ENCODE results near the gene AKT3.

The AKT3 gene

GRCh38 chr1:243495442-243496186 lies 354.4 kb downstream of the AKT3 start:
- no peak for TF ChIP-seq EZH2phosphoT487 (IDR thresholded peaks at IDR 0.05; ENCODE audit: borderline replicate concordance, low read length)
- no peak for TF ChIP-seq CTCF (IDR thresholded peaks at IDR 0.05; ENCODE audit: low read depth, low read length, poor library complexity, severe bottlenecking)
- H3K36me3 ChIP-seq (ENCODE audit: control insufficient read depth, low read length): no peaks in the 10 kb centered on the region
- H3K9me3 ChIP-seq (ENCODE audit: control insufficient read depth, insufficient read depth, low read length): no peaks in the 10 kb centered on the region
- no peak overlapping the region for H3K4me2 ChIP-seq (ENCODE audit: low read length)
- H3K4me1 ChIP-seq (ENCODE audit: control insufficient read depth, low read length): no peaks in the 10 kb centered on the region
- H4K20me1 ChIP-seq (ENCODE audit: control insufficient read depth, insufficient read depth, low read depth, low read length): no peaks in the 10 kb centered on the region
- H3K4me3 ChIP-seq (ENCODE audit: low read length): no peak overlapping the region
- H3K9me2 ChIP-seq (replicated peaks; ENCODE audit: control insufficient read depth, low read length): no peaks in the 10 kb centered on the region
- H3K27ac ChIP-seq (ENCODE audit: low read depth, low read length): no peak overlapping the region
- H3K27me3 ChIP-seq (ENCODE audit: control insufficient read depth, low read length): no peaks in the 10 kb centered on the region
- no peaks in the 10 kb centered on the region for H3K79me2 ChIP-seq (ENCODE audit: control insufficient read depth, low read length)
- H3F3A ChIP-seq (ENCODE audit: control insufficient read depth, insufficient read depth): no peaks in the 10 kb centered on the region

GRCh38 chr1:243494741-243495431 lies 355.2 kb downstream of the AKT3 start:
- Histone ChIP-seq H4K20me1 (ENCODE audit: control insufficient read depth, insufficient read depth, low read depth, low read length) (no peaks in the 10 kb centered on the region), H3K79me2 (ENCODE audit: control insufficient read depth, low read length) (no peaks in the 10 kb centered on the region), H3K4me3 (ENCODE audit: low read length) (no peak overlapping the region), H3K4me2 (ENCODE audit: low read length) (no peak overlapping the region), H3K9me3 (ENCODE audit: control insufficient read depth, insufficient read depth, low read length) (no peaks in the 10 kb centered on the region), H3K4me1 (ENCODE audit: control insufficient read depth, low read length) (no peaks in the 10 kb centered on the region), H3F3A (ENCODE audit: control insufficient read depth, insufficient read depth) (no peaks in the 10 kb centered on the region), H3K36me3 (ENCODE audit: control insufficient read depth, low read length) (no peaks in the 10 kb centered on the region), H3K27ac (ENCODE audit: low read depth, low read length) (no peak overlapping the region), H3K9me2 (replicated peaks; ENCODE audit: control insufficient read depth, low read length) (no peaks in the 10 kb centered on the region), H3K27me3 (ENCODE audit: control insufficient read depth, low read length) (no peaks in the 10 kb centered on the region)
- no peak for TF ChIP-seq CTCF (IDR thresholded peaks at IDR 0.05; ENCODE audit: low read depth, low read length, poor library complexity, severe bottlenecking)
- TF ChIP-seq EZH2phosphoT487 (IDR thresholded peaks at IDR 0.05; ENCODE audit: borderline replicate concordance, low read length): no peak

- Histone ChIP-seq H3K9me3 (ENCODE audit: control insufficient read depth, insufficient read depth, low read length) (no peaks in the 10 kb centered on the region), H3K36me3 (ENCODE audit: control insufficient read depth, low read length) (no peaks in the 10 kb centered on the region), H3K4me1 (ENCODE audit: control insufficient read depth, low read length) (no peaks in the 10 kb centered on the region), H3K4me2 (ENCODE audit: low read length) (no peak overlapping the region), H3K27ac (ENCODE audit: low read depth, low read length) (no peak overlapping the region), H4K20me1 (ENCODE audit: control insufficient read depth, insufficient read depth, low read depth, low read length) (no peaks in the 10 kb centered on the region), H3F3A (ENCODE audit: control insufficient read depth, insufficient read depth) (no peaks in the 10 kb centered on the region), H3K79me2 (ENCODE audit: control insufficient read depth, low read length) (no peaks in the 10 kb centered on the region), H3K4me3 (ENCODE audit: low read length) (no peak overlapping the region), H3K27me3 (ENCODE audit: control insufficient read depth, low read length) (no peaks in the 10 kb centered on the region), H3K9me2 (replicated peaks; ENCODE audit: control insufficient read depth, low read length) (no peaks in the 10 kb centered on the region)
- no peak for TF ChIP-seq EZH2phosphoT487 (IDR thresholded peaks at IDR 0.05; ENCODE audit: borderline replicate concordance, low read length)
- TF ChIP-seq CTCF (IDR thresholded peaks at IDR 0.05; ENCODE audit: low read depth, low read length, poor library complexity, severe bottlenecking): no peak
Measured at GRCh38 chr1:243493156-243494129, 356.6 kb downstream of the AKT3 start.
